Measurements from ENCODE around the gene PHF21A.

- TF ChIP-seq, protein P1, sequence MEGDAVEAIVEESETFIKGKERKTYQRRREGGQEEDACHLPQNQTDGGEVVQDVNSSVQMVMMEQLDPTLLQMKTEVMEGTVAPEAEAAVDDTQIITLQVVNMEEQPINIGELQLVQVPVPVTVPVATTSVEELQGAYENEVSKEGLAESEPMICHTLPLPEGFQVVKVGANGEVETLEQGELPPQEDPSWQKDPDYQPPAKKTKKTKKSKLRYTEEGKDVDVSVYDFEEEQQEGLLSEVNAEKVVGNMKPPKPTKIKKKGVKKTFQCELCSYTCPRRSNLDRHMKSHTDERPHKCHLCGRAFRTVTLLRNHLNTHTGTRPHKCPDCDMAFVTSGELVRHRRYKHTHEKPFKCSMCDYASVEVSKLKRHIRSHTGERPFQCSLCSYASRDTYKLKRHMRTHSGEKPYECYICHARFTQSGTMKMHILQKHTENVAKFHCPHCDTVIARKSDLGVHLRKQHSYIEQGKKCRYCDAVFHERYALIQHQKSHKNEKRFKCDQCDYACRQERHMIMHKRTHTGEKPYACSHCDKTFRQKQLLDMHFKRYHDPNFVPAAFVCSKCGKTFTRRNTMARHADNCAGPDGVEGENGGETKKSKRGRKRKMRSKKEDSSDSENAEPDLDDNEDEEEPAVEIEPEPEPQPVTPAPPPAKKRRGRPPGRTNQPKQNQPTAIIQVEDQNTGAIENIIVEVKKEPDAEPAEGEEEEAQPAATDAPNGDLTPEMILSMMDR (IDR thresholded peaks at IDR 0.05; ENCODE audit: poor library complexity), result no peak
- no peak for TF ChIP-seq EZH2 (IDR thresholded peaks at IDR 0.05; ENCODE audit: borderline replicate concordance)
- TF ChIP-seq EZH2phosphoT487 (IDR thresholded peaks at IDR 0.05; ENCODE audit: low read depth, severe bottlenecking, unreplicated experiment), result no peak
Measured at GRCh38 chr11:46144741-46145140, 23.5 kb upstream of the PHF21A start.
